Endothelial cell (in vitro differentiated cells): ENCODE results near the gene COX10. TPM values are rescaled to one million over a fixed set of nuclear protein-coding genes. Genes with fewer than 3 reads are reported as not detected.
"Not testable (repeated sequence)": the region's sequence is repeated elsewhere in the genome, so short reads cannot be mapped to it uniquely, and the experiment has no call there.

Experiments used
- DNase-seq: peaks from one replicate; pipeline ENCODE4 v3.0.0; 2021; ENCODE audit warnings: low spot score
- H3K27ac Mint-ChIP-seq: one replicate; pipeline ENCODE4 v1.8.0; 2021; ENCODE audit warnings: mixed read lengths, inconsistent platforms; ENCODE audit not compliant: unreplicated experiment
- H3K27me3 Mint-ChIP-seq: one replicate; pipeline ENCODE4 v1.8.0; 2021; ENCODE audit warnings: mild to moderate bottlenecking, moderate library complexity, mixed read lengths, inconsistent platforms; ENCODE audit not compliant: unreplicated experiment
- H3K36me3 Mint-ChIP-seq: one replicate; pipeline ENCODE4 v1.8.0; 2021; ENCODE audit warnings: mild to moderate bottlenecking, low read depth, mixed read lengths, inconsistent platforms; ENCODE audit not compliant: unreplicated experiment
- H3K4me1 Mint-ChIP-seq: one replicate; pipeline ENCODE4 v1.8.0; 2021; ENCODE audit warnings: mild to moderate bottlenecking, mixed read lengths, inconsistent platforms; ENCODE audit not compliant: unreplicated experiment
- H3K4me3 Mint-ChIP-seq: one replicate; pipeline ENCODE4 v1.8.0; 2021; ENCODE audit warnings: mild to moderate bottlenecking, mixed read lengths, inconsistent platforms; ENCODE audit not compliant: unreplicated experiment
- H3K9me3 Mint-ChIP-seq: one replicate; pipeline ENCODE4 v1.8.0; 2021; ENCODE audit warnings: mixed read lengths, inconsistent platforms; ENCODE audit not compliant: unreplicated experiment
- CTCF ChIP-seq: fragments of 200-600 bp; sonication (generic); IDR thresholded peaks from one replicate; pipeline ENCODE4 v1.5.0; 2021; ENCODE audit warnings: antibody characterized with exemption; ENCODE audit not compliant: unreplicated experiment
- total RNA-seq: library from RNA; stranded (reverse); fragmentation: NEBNext Ultra II Directional; extraction: Animal tissue kit (Norgen Biotek cat#: 25700); gene quantifications from one replicate; pipeline ENCODE4 v1.2.1, GENCODE V29; 2021; ENCODE audit not compliant: unreplicated experiment

Gene COX10
- total RNA-seq, 1 donor from 2014 or later: 12.5 TPM

- Mint-ChIP-seq H3K9me3 (peaks cover 7% of the 10 kb centered on the region), H3K4me3 (no peak overlapping the region), H3K4me1 (no peaks in the 10 kb centered on the region), H3K27ac (no peak overlapping the region), H3K27me3 (no peaks in the 10 kb centered on the region), H3K36me3 (peaks cover 20% of the 10 kb centered on the region)
- no peak for DNase-seq
- TF ChIP-seq CTCF: no peak
Observed at GRCh38 chr17:14169901-14170300, 100.6 kb downstream of the COX10 start.

- H3K9me3 Mint-ChIP-seq, H3K27ac Mint-ChIP-seq, DNase-seq: not testable (repeated sequence)
Observed at GRCh38 chr17:14176989-14177388, 107.7 kb downstream of the COX10 start.

GRCh38 chr17:14177801-14178200 lies 108.5 kb downstream of the COX10 start:
- not testable (repeated sequence) for H3K27ac Mint-ChIP-seq, H3K9me3 Mint-ChIP-seq, H3K4me1 Mint-ChIP-seq, H3K4me3 Mint-ChIP-seq, H3K36me3 Mint-ChIP-seq, H3K27me3 Mint-ChIP-seq, DNase-seq

More at GRCh38 chr17:14176989-14177388, 107.7 kb downstream of the COX10 start:
- not testable (repeated sequence) for H3K36me3 Mint-ChIP-seq, H3K4me1 Mint-ChIP-seq, H3K27me3 Mint-ChIP-seq, H3K4me3 Mint-ChIP-seq

- DNase-seq, H3K4me1 Mint-ChIP-seq, H3K36me3 Mint-ChIP-seq, H3K9me3 Mint-ChIP-seq, H3K27me3 Mint-ChIP-seq, H3K27ac Mint-ChIP-seq, H3K4me3 Mint-ChIP-seq: not testable (repeated sequence)
Observed at GRCh38 chr17:14179951-14180350, 110.6 kb downstream of the COX10 start.

GRCh38 chr17:14182084-14182483 lies 112.8 kb downstream of the COX10 start:
- H3K27me3 Mint-ChIP-seq, H3K36me3 Mint-ChIP-seq, H3K9me3 Mint-ChIP-seq, H3K4me3 Mint-ChIP-seq, H3K27ac Mint-ChIP-seq, DNase-seq, H3K4me1 Mint-ChIP-seq: not testable (repeated sequence)

- not testable (repeated sequence) for H3K36me3 Mint-ChIP-seq, H3K4me3 Mint-ChIP-seq, H3K4me1 Mint-ChIP-seq, H3K9me3 Mint-ChIP-seq, DNase-seq, H3K27ac Mint-ChIP-seq, H3K27me3 Mint-ChIP-seq
Observed at GRCh38 chr17:14184536-14184935, 115.2 kb downstream of the COX10 start.

- not testable (repeated sequence) for H3K27ac Mint-ChIP-seq, H3K36me3 Mint-ChIP-seq
Observed at GRCh38 chr17:14186443-14186842, 117.1 kb downstream of the COX10 start.

GRCh38 chr17:14190774-14191173 lies 121.5 kb downstream of the COX10 start:
- H3K9me3 Mint-ChIP-seq, DNase-seq, H3K4me3 Mint-ChIP-seq, H3K27ac Mint-ChIP-seq, H3K4me1 Mint-ChIP-seq, H3K36me3 Mint-ChIP-seq, H3K27me3 Mint-ChIP-seq: not testable (repeated sequence)

More at GRCh38 chr17:14186443-14186842, 117.1 kb downstream of the COX10 start:
- H3K4me1 Mint-ChIP-seq, DNase-seq, H3K4me3 Mint-ChIP-seq, H3K9me3 Mint-ChIP-seq, H3K27me3 Mint-ChIP-seq: not testable (repeated sequence)

GRCh38 chr17:14191469-14191868 lies 122.2 kb downstream of the COX10 start:
- H3K36me3 Mint-ChIP-seq, H3K4me1 Mint-ChIP-seq, H3K27me3 Mint-ChIP-seq, DNase-seq, H3K9me3 Mint-ChIP-seq, H3K27ac Mint-ChIP-seq, H3K4me3 Mint-ChIP-seq: not testable (repeated sequence)

- not testable (repeated sequence) for H3K36me3 Mint-ChIP-seq, DNase-seq, H3K27ac Mint-ChIP-seq, H3K27me3 Mint-ChIP-seq, H3K9me3 Mint-ChIP-seq, H3K4me3 Mint-ChIP-seq, H3K4me1 Mint-ChIP-seq
Observed at GRCh38 chr17:14192039-14192438, 122.7 kb downstream of the COX10 start.

- not testable (repeated sequence) for H3K9me3 Mint-ChIP-seq, H3K4me3 Mint-ChIP-seq, H3K27me3 Mint-ChIP-seq, H3K4me1 Mint-ChIP-seq, H3K27ac Mint-ChIP-seq, H3K36me3 Mint-ChIP-seq, DNase-seq
Observed at GRCh38 chr17:14192636-14193344, 123.5 kb downstream of the COX10 start.
